Bronchial epithelial cell (primary cell): ENCODE data around the gene TFIP11. TPM values are rescaled to one million over a fixed set of nuclear protein-coding genes. Genes with fewer than 3 reads are reported as not detected.
A peak's percentile ranks its signal among the peaks of the same experiment; 100 is the strongest.

Source experiments
- DNase-seq: peaks from one replicate; pipeline ENCODE4 v3.0.0-alpha.2; 2010; ENCODE audit warnings: low read depth
- FAIRE-seq: peaks from 2 replicates; lab custom pipeline; 2011; peaks lifted over from hg19 to GRCh38; lab: Jason Lieb, UNC
- H3K27me3 ChIP-seq: 2 replicates; pipeline ENCODE4 v1.5.1; 2011; ENCODE audit warnings: low read length; ENCODE audit not compliant: control insufficient read depth, insufficient read depth
- H3K36me3 ChIP-seq: 2 replicates; pipeline ENCODE4 v1.5.1; 2011; ENCODE audit warnings: low read length; ENCODE audit not compliant: control insufficient read depth, insufficient read depth
- H3K4me3 ChIP-seq: 2 replicates; pipeline ENCODE4 v1.5.1; 2011; ENCODE audit warnings: mild to moderate bottlenecking, low read depth, low read length, control low read depth
- CTCF ChIP-seq: IDR thresholded peaks from 2 replicates; pipeline ENCODE4 v1.5.1; 2011; ENCODE audit warnings: mild to moderate bottlenecking, moderate library complexity, low read length, control low read depth, inconsistent platforms; ENCODE audit not compliant: insufficient read depth, severe bottlenecking
- total RNA-seq: library from RNA; depleted of rRNA; stranded (reverse); fragments of >200 nt; gene quantifications from 2 replicates; pipeline ENCODE4 v1.2.1, GENCODE V29; 2014

The TFIP11 gene
- total RNA-seq, 1 donor from 2014 or later = 36.9 TPM

DNA sequence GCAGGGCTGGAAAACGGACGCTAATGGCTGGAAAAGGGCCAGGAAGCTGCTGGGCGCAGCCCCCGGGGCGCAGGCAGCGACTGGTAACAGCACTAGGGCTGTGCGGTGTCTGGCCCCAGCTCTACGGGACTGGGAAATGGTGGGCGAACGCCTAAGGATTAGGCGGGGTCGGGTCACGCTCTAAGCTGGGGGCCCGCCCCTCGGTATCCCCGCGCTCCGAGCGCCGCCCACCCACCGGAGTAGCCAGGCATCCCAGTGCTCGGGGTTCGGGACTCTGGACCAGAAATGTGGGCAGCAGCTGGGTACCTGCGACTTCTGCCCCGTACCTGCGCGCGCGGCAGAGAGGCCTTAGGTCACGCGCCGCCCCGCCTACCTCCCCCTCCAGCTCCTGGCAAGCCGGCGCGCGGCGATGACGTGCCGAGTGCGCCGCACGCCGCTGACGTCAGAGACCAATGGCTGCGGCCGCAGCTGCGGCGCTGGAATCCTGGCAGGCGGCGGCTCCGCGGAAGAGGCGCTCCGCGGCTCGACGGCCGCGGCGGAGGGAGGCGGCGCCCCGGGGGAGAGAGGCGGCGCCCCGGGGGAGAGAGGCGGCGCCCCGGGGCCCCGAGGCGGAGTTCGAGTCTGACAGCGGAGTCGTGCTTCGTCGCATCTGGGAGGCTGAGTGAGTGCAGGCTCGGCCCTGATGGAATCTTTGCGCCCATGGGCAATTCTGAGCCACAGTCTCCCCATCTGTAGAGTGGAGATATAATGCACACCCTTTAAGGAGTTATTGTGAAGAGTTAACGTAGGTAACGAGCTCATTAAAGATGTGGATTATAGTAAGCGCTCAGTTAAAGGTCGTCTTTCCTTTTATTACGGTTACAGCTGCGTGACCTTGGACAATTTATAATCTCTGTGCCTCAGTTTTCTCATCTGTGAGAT is 28.6 kb downstream of the TFIP11 start, which contains the start of the genes HPS4 and SRRD:
HPS4 (minus strand) TSS at position 345 of the 921 bp plus-strand sequence. CDS start 2,021 bp downstream, outside the sequence.
SRRD (plus strand) TSS at position 439 of the 921 bp plus-strand sequence; CDS start at position 453, 14 bp downstream.
- Histone ChIP-seq H3K27me3 (no peaks in the 10 kb centered on the region), H3K4me3 (peak within 1 kb of the TSS; percentile 85), H3K36me3 (peaks cover 7% of the 10 kb centered on the region)
- FAIRE-seq (no peak), DNase-seq (peak; percentile 67)
- TF ChIP-seq CTCF = no peak

GRCh38 chr22:26483043-26483438 is 29.2 kb downstream of the TFIP11 start:
- FAIRE-seq (no peak), DNase-seq (no peak)
- Histone ChIP-seq H3K27me3 (no peaks in the 10 kb centered on the region), H3K36me3 (peaks cover 5% of the 10 kb centered on the region), H3K4me3 (peak overlapping the region; percentile 85)
- no peak for TF ChIP-seq CTCF

- Histone ChIP-seq H3K4me3 (no peak overlapping the region), H3K36me3 (peaks cover 1% of the 10 kb centered on the region), H3K27me3 (no peaks in the 10 kb centered on the region)
- FAIRE-seq = no peak
- DNase-seq = no peak
- no peak for TF ChIP-seq CTCF
These were observed 30.1 kb downstream of the TFIP11 start for GRCh38 chr22:26482161-26482560.

- Histone ChIP-seq H3K36me3 (peaks cover 4% of the 10 kb centered on the region), H3K27me3 (no peaks in the 10 kb centered on the region), H3K4me3 (no peak overlapping the region)
- FAIRE-seq (no peak), DNase-seq (no peak)
- TF ChIP-seq CTCF = no peak
These were observed 30.6 kb downstream of the TFIP11 start for GRCh38 chr22:26481694-26482093.

GRCh38 chr22:26481112-26481693 is 31.1 kb downstream of the TFIP11 start:
- DNase-seq (peak; percentile 17), FAIRE-seq (no peak)
- peaks cover 5% of the 10 kb centered on the region for H3K36me3 ChIP-seq
- no peak for TF ChIP-seq CTCF
- H3K27me3 ChIP-seq = no peaks in the 10 kb centered on the region
- H3K4me3 ChIP-seq = no peak overlapping the region
